IMR-90 (cell line): ENCODE measurements around the gene ZMIZ1. TPM values are rescaled to one million over a fixed set of nuclear protein-coding genes. Genes with fewer than 3 reads are reported as not detected.

Experiments
- ATAC-seq: fragments of 200-7000 bp; cut with Tn5 transposase; 2 replicates; pipeline ENCODE4 v1.9.1; 2020; ENCODE audit warnings: low read depth, mild to moderate bottlenecking, moderate library complexity
- BruUV-seq: library from RNA; stranded (reverse); fragments of 400-500 nt; replicated peaks from 2 replicates; lab custom pipeline; 2021; lab: Mats Ljungman, UMichigan
- CTCF ChIA-PET: fragments of 300-600 bp; formaldehyde crosslinking; extraction: SDS; loops from one replicate; lab custom pipeline; 2021; ENCODE audit warnings: antibody characterized with exemption; lab: Yijun Ruan, JAX
- POLR2A ChIA-PET: fragments of 300-600 bp; sonication (Branson Sonifier 250); formaldehyde crosslinking; loops from one replicate; lab custom pipeline; 2022; ENCODE audit warnings: antibody characterized with exemption; ENCODE audit not compliant: unreplicated experiment; lab: Charles Lee
- DNase-seq: peaks from one replicate; pipeline ENCODE4 v3.0.0; 2013
- H2AFZ ChIP-seq: replicated peaks from 2 replicates; pipeline ENCODE3; 2013; ENCODE audit warnings: low read length, mild to moderate bottlenecking; ENCODE audit not compliant: poor library complexity
- H2AK5ac ChIP-seq: 2 replicates; pipeline ENCODE4 v1.6.1; 2013; ENCODE audit warnings: low read depth, low read length, inconsistent platforms
- H2AK9ac ChIP-seq: replicated peaks from 2 replicates; pipeline ENCODE3; 2013; ENCODE audit warnings: mild to moderate bottlenecking, low read depth, low read length, moderate library complexity; ENCODE audit not compliant: poor library complexity
- H2BK120ac ChIP-seq: 2 replicates; pipeline ENCODE4 v1.6.1; 2013; ENCODE audit warnings: low read depth, low read length, inconsistent platforms
- H2BK15ac ChIP-seq: 3 replicates; pipeline ENCODE4 v1.6.1; 2013; ENCODE audit warnings: low read depth, low read length, inconsistent platforms
- H2BK20ac ChIP-seq: 2 replicates; pipeline ENCODE4 v1.6.1; 2013; ENCODE audit warnings: low read depth, mild to moderate bottlenecking, inconsistent platforms, low read length, moderate library complexity
- H2BK5ac ChIP-seq: 2 replicates; pipeline ENCODE4 v1.6.1; 2013; ENCODE audit warnings: mild to moderate bottlenecking, low read depth, low read length, inconsistent platforms; ENCODE audit not compliant: poor library complexity, severe bottlenecking
- H3K14ac ChIP-seq: replicated peaks from 2 replicates; pipeline ENCODE4 v1.6.1; 2013; ENCODE audit warnings: low read depth, low read length, inconsistent platforms
- H3K18ac ChIP-seq: 2 replicates; pipeline ENCODE4 v1.6.1; 2013; ENCODE audit warnings: low read depth, low read length, control low read depth
- H3K23ac ChIP-seq: 2 replicates; pipeline ENCODE4 v1.6.1; 2013; ENCODE audit warnings: low read depth, low read length, inconsistent platforms
- H3K27ac ChIP-seq: 2 replicates; pipeline ENCODE4 v1.5.1; 2013; ENCODE audit warnings: mild to moderate bottlenecking, control low read depth, low read length; ENCODE audit not compliant: insufficient read depth
- H3K27me3 ChIP-seq: 2 replicates; pipeline ENCODE4 v1.6.1; 2013; ENCODE audit warnings: low read length; ENCODE audit not compliant: control insufficient read depth, insufficient read depth
- H3K36me3 ChIP-seq: 2 replicates; pipeline ENCODE4 v1.6.1; 2013; ENCODE audit warnings: low read length, mixed read lengths; ENCODE audit not compliant: control insufficient read depth, insufficient read depth
- H3K4ac ChIP-seq: 2 replicates; pipeline ENCODE4 v1.6.1; 2013; ENCODE audit warnings: low read depth, low read length, inconsistent platforms
- H3K4me1 ChIP-seq: 2 replicates; pipeline ENCODE4 v1.6.1; 2013; ENCODE audit warnings: low read length, mixed read lengths; ENCODE audit not compliant: control insufficient read depth, insufficient read depth
- H3K4me2 ChIP-seq: 2 replicates; pipeline ENCODE4 v1.6.1; 2013; ENCODE audit warnings: low read depth, mild to moderate bottlenecking, control low read depth, low read length, moderate library complexity
- H3K4me3 ChIP-seq: 2 replicates; pipeline ENCODE4 v1.5.1; 2013; ENCODE audit warnings: low read depth, mild to moderate bottlenecking, control low read depth, low read length, moderate library complexity; ENCODE audit not compliant: insufficient read depth
- H3K56ac ChIP-seq: 2 replicates; pipeline ENCODE4 v1.6.1; 2013; ENCODE audit warnings: low read length, inconsistent platforms; ENCODE audit not compliant: insufficient read depth; ENCODE audit errors: extremely low read depth
- H3K79me1 ChIP-seq, 2 experiments: 2 replicates each; pipeline ENCODE4 v1.6.1; 2013; ENCODE audit warnings: low read length in 2 of 2, inconsistent platforms in 1 of 2, low read depth in 1 of 2
- H3K9ac ChIP-seq: 2 replicates; pipeline ENCODE4 v1.6.1; 2013; ENCODE audit warnings: low read depth, low read length, control low read depth
- H3K9me1 ChIP-seq: 2 replicates; pipeline ENCODE4 v1.6.1; 2013; ENCODE audit warnings: low read length, inconsistent platforms; ENCODE audit not compliant: insufficient read depth
- H3K9me3 ChIP-seq: 2 replicates; pipeline ENCODE4 v1.6.1; 2013; ENCODE audit warnings: low read length; ENCODE audit not compliant: control insufficient read depth, insufficient read depth
- H4K20me1 ChIP-seq: 2 replicates; pipeline ENCODE4 v1.6.1; 2013; ENCODE audit warnings: low read length, inconsistent platforms; ENCODE audit not compliant: insufficient read depth
- H4K5ac ChIP-seq: 2 replicates; pipeline ENCODE4 v1.6.1; 2013; ENCODE audit warnings: mild to moderate bottlenecking, low read depth, low read length, control low read depth
- H4K8ac ChIP-seq, 2 experiments: 2 replicates each; pipeline ENCODE4 v1.6.1; 2013; ENCODE audit warnings: low read depth in 2 of 2, low read length in 2 of 2, control low read depth in 1 of 2, inconsistent platforms in 1 of 2
- H4K91ac ChIP-seq: 2 replicates; pipeline ENCODE4 v1.6.1; 2013; ENCODE audit warnings: low read depth, low read length, inconsistent platforms; ENCODE audit not compliant: insufficient read depth
- BHLHE40 ChIP-seq: fragments of 150-350 bp; IDR thresholded peaks from 2 replicates; pipeline ENCODE4 v1.6.1; 2016; ENCODE audit warnings: mild to moderate bottlenecking, low read depth, low read length
- CEBPB ChIP-seq: IDR thresholded peaks from 2 replicates; pipeline ENCODE4 v1.6.1; 2012; ENCODE audit warnings: low read depth, low read length, improper control_type of control experiment
- CHD1 ChIP-seq: IDR thresholded peaks from 2 replicates; pipeline ENCODE4 v1.6.1; 2012; ENCODE audit warnings: low read depth, low read length, improper control_type of control experiment
- CTCF ChIP-seq: conservative IDR thresholded peaks from 2 replicates; pipeline ENCODE4 v1.5.1; 2012; ENCODE audit warnings: mild to moderate bottlenecking, low read depth, low read length, improper control_type of control experiment
- FOS ChIP-seq: fragments of 150-350 bp; IDR thresholded peaks from 2 replicates; pipeline ENCODE4 v1.6.1; 2016; ENCODE audit warnings: low read depth, low read length
- MAFK ChIP-seq: IDR thresholded peaks from 2 replicates; pipeline ENCODE4 v1.6.1; 2012; ENCODE audit warnings: low read depth, low read length, improper control_type of control experiment
- MAZ ChIP-seq: IDR thresholded peaks from 2 replicates; pipeline ENCODE4 v1.6.1; 2012; ENCODE audit warnings: low read depth, mild to moderate bottlenecking, low read length, improper control_type of control experiment, moderate library complexity, borderline replicate concordance
- MXI1 ChIP-seq: IDR thresholded peaks from 2 replicates; pipeline ENCODE4 v1.6.1; 2012; ENCODE audit warnings: low read depth, mild to moderate bottlenecking, low read length, moderate library complexity, borderline replicate concordance
- NFE2L2 ChIP-seq: fragments of 150-350 bp; IDR thresholded peaks from 2 replicates; pipeline ENCODE4 v1.6.1; 2016; ENCODE audit warnings: low read depth, mild to moderate bottlenecking, low read length
- POLR2A ChIP-seq: IDR thresholded peaks from 2 replicates; pipeline ENCODE4 v1.6.1; 2012; ENCODE audit warnings: mild to moderate bottlenecking, low read depth, low read length
- RAD21 ChIP-seq: IDR thresholded peaks from 2 replicates; pipeline ENCODE4 v1.6.1; 2012; ENCODE audit warnings: low read length, improper control_type of control experiment
- RCOR1 ChIP-seq: IDR thresholded peaks from 2 replicates; pipeline ENCODE4 v1.6.1; 2012; ENCODE audit warnings: mild to moderate bottlenecking, low read length, improper control_type of control experiment; ENCODE audit not compliant: insufficient replicate concordance
- RFX5 ChIP-seq: IDR thresholded peaks from 2 replicates; pipeline ENCODE4 v1.8.0; 2012; ENCODE audit warnings: low read depth, mild to moderate bottlenecking, low read length, moderate library complexity
- SMC3 ChIP-seq: fragments of 150-350 bp; IDR thresholded peaks from 2 replicates; pipeline ENCODE4 v1.6.1; 2016; ENCODE audit warnings: low read depth, mild to moderate bottlenecking, antibody characterized with exemption, low read length, moderate library complexity
- USF2 ChIP-seq: fragments of 150-350 bp; IDR thresholded peaks from 2 replicates; pipeline ENCODE4 v1.6.1; 2017; ENCODE audit warnings: mild to moderate bottlenecking, antibody characterized with exemption, low read length, low read depth
- WGBS, 2 experiments: methylation state at CpG; one replicate each; pipeline versions ENCODE4 v1.1.5 to v1.1.7; 2013; ENCODE audit warnings: missing lambda C conversion rate in 2 of 2; ENCODE audit not compliant: insufficient read length in 1 of 2; ENCODE audit errors: extremely low coverage in 2 of 2; 5-methylcytosine and 5-hydroxymethylcytosine counted together
- dilution Hi-C: fragments of 300-500 bp; cut with HindIII; formaldehyde crosslinking; loops from one replicate; pipeline ENCODE4 v1.14.3; 2018; ENCODE audit warnings: low sequenced_read_pairs; ENCODE audit not compliant: unreplicated experiment
- in situ Hi-C: fragments of 300-500 bp; cut with MboI; formaldehyde crosslinking; loops from 3 replicates; pipeline ENCODE4 v1.14.3; 2019; ENCODE audit warnings: low sequenced_read_pairs, inconsistent platforms, mixed read lengths
- intact Hi-C: fragments of 100-400 bp; cut with micrococcal nuclease; formaldehyde crosslinking; loops from 2 replicates; pipeline ENCODE4 v1.10.0; 2022
- polyA plus RNA-seq, 3 experiments: library from polyadenylated mRNA; depleted of rRNA; stranded (reverse); fragments of >200 nt; gene quantifications; 2 replicates each; pipeline ENCODE4 v1.2.3, GENCODE V29; 2012; ENCODE audit warnings: low replicate concordance in 1 of 3
- total RNA-seq: library from RNA; depleted of rRNA; stranded (reverse); fragments of >200 nt; gene quantifications from 2 replicates; pipeline ENCODE4 v1.2.3, GENCODE V29; 2012
- TF ChIP-seq, protein P1 (sequence below): fragments of 150-350 bp; IDR thresholded peaks from 2 replicates; pipeline ENCODE4 v1.6.1; 2016; ENCODE audit warnings: low read depth, mild to moderate bottlenecking, low read length, moderate library complexity, borderline replicate concordance

The ZMIZ1 gene
- total and polyA plus RNA-seq, 2 of the 4 experiments (the other 2 are of a cell fraction), result 6.6 to 48.7 TPM

GRCh38 chr10:79168210-79168609, 99.4 kb downstream of the ZMIZ1 start:
- no peak overlapping the region for H3K9ac ChIP-seq
- no peak overlapping the region for H4K91ac ChIP-seq
- H3K14ac ChIP-seq, result no peak overlapping the region
- peaks cover 27% of the 10 kb centered on the region for H3K4me1 ChIP-seq
- no peak overlapping the region for H3K4me2 ChIP-seq
- H3K4me3 ChIP-seq, result no peak overlapping the region
- no peaks in the 10 kb centered on the region for H3K27me3 ChIP-seq
- dilution Hi-C loops, result no loop called here
- H2AFZ ChIP-seq, result no peak overlapping the region
- H3K4ac ChIP-seq, result no peak overlapping the region; the same call in 1 of the 2 replicates
- H3K79me1 ChIP-seq, result peaks cover 62 to 99% of the 10 kb centered on the region in 2 experiments
- in situ Hi-C loops, result no loop called here
- H2BK15ac ChIP-seq, result no peak overlapping the region
- ATAC-seq (no peak), DNase-seq (no peak)
- H3K9me3 ChIP-seq, result no peaks in the 10 kb centered on the region
- no peak overlapping the region for H4K5ac ChIP-seq
- H3K18ac ChIP-seq, result no peak overlapping the region
- H4K8ac ChIP-seq, result no peak overlapping the region
- no peak overlapping the region for H3K23ac ChIP-seq
- H2AK9ac ChIP-seq, result no peak overlapping the region
- ChIA-PET CTCF (no interaction called here), POLR2A (no interaction called here)
- peaks cover 70% of the 10 kb centered on the region for H3K36me3 ChIP-seq
- no peak overlapping the region for H2BK20ac ChIP-seq
- H2BK120ac ChIP-seq, result no peak overlapping the region
- TF ChIP-seq USF2 (no peak), SMC3 (no peak), MXI1 (no peak), RFX5 (no peak), BHLHE40 (no peak), CEBPB (no peak), MAFK (no peak), MAZ (no peak), NFE2L2 (no peak), RCOR1 (no peak), FOS (no peak), CHD1 (no peak), RAD21 (no peak), POLR2A (no peak), CTCF (no peak)
- TF ChIP-seq, protein P1, sequence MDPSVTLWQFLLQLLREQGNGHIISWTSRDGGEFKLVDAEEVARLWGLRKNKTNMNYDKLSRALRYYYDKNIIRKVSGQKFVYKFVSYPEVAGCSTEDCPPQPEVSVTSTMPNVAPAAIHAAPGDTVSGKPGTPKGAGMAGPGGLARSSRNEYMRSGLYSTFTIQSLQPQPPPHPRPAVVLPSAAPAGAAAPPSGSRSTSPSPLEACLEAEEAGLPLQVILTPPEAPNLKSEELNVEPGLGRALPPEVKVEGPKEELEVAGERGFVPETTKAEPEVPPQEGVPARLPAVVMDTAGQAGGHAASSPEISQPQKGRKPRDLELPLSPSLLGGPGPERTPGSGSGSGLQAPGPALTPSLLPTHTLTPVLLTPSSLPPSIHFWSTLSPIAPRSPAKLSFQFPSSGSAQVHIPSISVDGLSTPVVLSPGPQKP, result no peak
- intact Hi-C loops, result no loop called here
- peaks cover 22% of the 10 kb centered on the region for H4K20me1 ChIP-seq
- H3K27ac ChIP-seq, result no peak overlapping the region
- WGBS, 2 experiments, result 80% methylated on average over 1 of the region's 5 CpGs; no CpG with 5 or more reads in 1 of the 2 experiments
- peaks cover 26% of the 10 kb centered on the region for H3K9me1 ChIP-seq
- no peak overlapping the region for H2BK5ac ChIP-seq
- no TSS peak for BruUV-seq
- no peak overlapping the region for H3K56ac ChIP-seq
- H2AK5ac ChIP-seq, result no peak overlapping the region
